ENCODE results near the gene PPIP5K2. TPM values are rescaled to one million over a fixed set of nuclear protein-coding genes. Genes with fewer than 3 reads are reported as not detected.

The PPIP5K2 gene
- total RNA-seq, 1 donor from 2014 or later: 66.3 TPM

GRCh38 chr5:103128202-103128601, 8.1 kb downstream of the PPIP5K2 start:
- no peaks in the 10 kb centered on the region for H3K27me3 Mint-ChIP-seq (ENCODE audit: unreplicated experiment)
- no peak overlapping the region for H3K27ac Mint-ChIP-seq (ENCODE audit: unreplicated experiment)

GRCh38 chr5:103132684-103133083, 12.6 kb downstream of the PPIP5K2 start:
- no peaks in the 10 kb centered on the region for H3K9me3 Mint-ChIP-seq (ENCODE audit: unreplicated experiment)
- no peak for DNase-seq (ENCODE audit: low spot score)
- no peak overlapping the region for H3K4me3 Mint-ChIP-seq (ENCODE audit: unreplicated experiment)
- H3K27ac Mint-ChIP-seq (ENCODE audit: unreplicated experiment): no peak overlapping the region
- H3K4me1 Mint-ChIP-seq (ENCODE audit: unreplicated experiment): peaks cover 3% of the 10 kb centered on the region
- no peaks in the 10 kb centered on the region for H3K27me3 Mint-ChIP-seq (ENCODE audit: unreplicated experiment)
- no peak for TF ChIP-seq CTCF (IDR thresholded peaks at IDR 0.05; ENCODE audit: unreplicated experiment)
- no peaks in the 10 kb centered on the region for H3K36me3 Mint-ChIP-seq (ENCODE audit: low read depth, unreplicated experiment)

More at GRCh38 chr5:103128202-103128601, 8.1 kb downstream of the PPIP5K2 start:
- no peak for DNase-seq (ENCODE audit: low spot score)
- Mint-ChIP-seq H3K4me1 (ENCODE audit: unreplicated experiment) (no peaks in the 10 kb centered on the region), H3K9me3 (ENCODE audit: unreplicated experiment) (no peaks in the 10 kb centered on the region), H3K4me3 (ENCODE audit: unreplicated experiment) (no peak overlapping the region), H3K36me3 (ENCODE audit: low read depth, unreplicated experiment) (peaks cover 5% of the 10 kb centered on the region)
- no peak for TF ChIP-seq CTCF (IDR thresholded peaks at IDR 0.05; ENCODE audit: unreplicated experiment)

GRCh38 chr5:103133231-103133630, 13.1 kb downstream of the PPIP5K2 start:
- TF ChIP-seq CTCF (IDR thresholded peaks at IDR 0.05; ENCODE audit: unreplicated experiment): no peak
- H3K36me3 Mint-ChIP-seq (ENCODE audit: low read depth, unreplicated experiment): no peaks in the 10 kb centered on the region
- H3K9me3 Mint-ChIP-seq (ENCODE audit: unreplicated experiment): no peaks in the 10 kb centered on the region
- H3K27me3 Mint-ChIP-seq (ENCODE audit: unreplicated experiment): no peaks in the 10 kb centered on the region
- no peak for DNase-seq (ENCODE audit: low spot score)
- H3K4me3 Mint-ChIP-seq (ENCODE audit: unreplicated experiment): no peak overlapping the region
- peaks cover 3% of the 10 kb centered on the region for H3K4me1 Mint-ChIP-seq (ENCODE audit: unreplicated experiment)
- H3K27ac Mint-ChIP-seq (ENCODE audit: unreplicated experiment): no peak overlapping the region

- H3K4me3 Mint-ChIP-seq (ENCODE audit: unreplicated experiment): no peak overlapping the region
- H3K27ac Mint-ChIP-seq (ENCODE audit: unreplicated experiment): no peak overlapping the region
- H3K36me3 Mint-ChIP-seq (ENCODE audit: low read depth, unreplicated experiment): peaks cover 12% of the 10 kb centered on the region
- TF ChIP-seq CTCF (IDR thresholded peaks at IDR 0.05; ENCODE audit: unreplicated experiment): no peak
- peaks cover 3% of the 10 kb centered on the region for H3K4me1 Mint-ChIP-seq (ENCODE audit: unreplicated experiment)
- no peaks in the 10 kb centered on the region for H3K9me3 Mint-ChIP-seq (ENCODE audit: unreplicated experiment)
- no peak for DNase-seq (ENCODE audit: low spot score)
- no peaks in the 10 kb centered on the region for H3K27me3 Mint-ChIP-seq (ENCODE audit: unreplicated experiment)
Measured at GRCh38 chr5:103135461-103135860, 15.4 kb downstream of the PPIP5K2 start.

GRCh38 chr5:103138202-103138690, 18.1 kb downstream of the PPIP5K2 start:
- TF ChIP-seq CTCF (IDR thresholded peaks at IDR 0.05; ENCODE audit: unreplicated experiment): no peak
- Mint-ChIP-seq H3K9me3 (ENCODE audit: unreplicated experiment) (no peaks in the 10 kb centered on the region), H3K27ac (ENCODE audit: unreplicated experiment) (no peak overlapping the region), H3K4me3 (ENCODE audit: unreplicated experiment) (no peak overlapping the region), H3K4me1 (ENCODE audit: unreplicated experiment) (peaks cover 5% of the 10 kb centered on the region), H3K27me3 (ENCODE audit: unreplicated experiment) (no peaks in the 10 kb centered on the region), H3K36me3 (ENCODE audit: low read depth, unreplicated experiment) (peaks cover 20% of the 10 kb centered on the region)
- no peak for DNase-seq (ENCODE audit: low spot score)
